HG02623 (cell line): Measurements from ENCODE around the gene FOXF2.
"Not testable (repeated sequence)": the region's sequence is repeated elsewhere in the genome, so short reads cannot be mapped to it uniquely, and the experiment has no call there.

Source experiments
- ATAC-seq: cut with Tn5 transposase; IDR thresholded peaks from one replicate; pipeline ENCODE4 v1.9.1; 2021; ENCODE audit warnings: moderate library complexity; ENCODE audit not compliant: unreplicated experiment

The FOXF2 gene

GRCh38 chr6:1389369-1390132 lies at the start of gene FOXF2:
TSS of gene FOXF2 (plus strand) at chr6:1389576. CDS start at chr6:1389948, 372 bp downstream.
- no peak for ATAC-seq

- ATAC-seq, result no peak
These were observed 43.3 kb upstream of the FOXF2 start for GRCh38 chr6:1346101-1346500.

- no peak for ATAC-seq
These were observed 42.8 kb upstream of the FOXF2 start for GRCh38 chr6:1346558-1347091.

- ATAC-seq, result no peak
These were observed 42.2 kb upstream of the FOXF2 start for GRCh38 chr6:1347161-1347560.

GRCh38 chr6:1348675-1349074 lies 40.7 kb upstream of the FOXF2 start:
- no peak for ATAC-seq

- ATAC-seq, result no peak
These were observed 39.7 kb upstream of the FOXF2 start for GRCh38 chr6:1349655-1350054.

- no peak for ATAC-seq
These were observed 37.9 kb upstream of the FOXF2 start for GRCh38 chr6:1351381-1352008.

- ATAC-seq, result not testable (repeated sequence)
These were observed 34.3 kb upstream of the FOXF2 start for GRCh38 chr6:1355068-1355467.

- ATAC-seq, result not testable (repeated sequence)
These were observed 27.7 kb upstream of the FOXF2 start for GRCh38 chr6:1361717-1362116.

GRCh38 chr6:1362643-1363042 lies 26.7 kb upstream of the FOXF2 start:
- no peak for ATAC-seq

GRCh38 chr6:1363298-1363697 lies 26.1 kb upstream of the FOXF2 start:
- ATAC-seq, result no peak

- ATAC-seq, result no peak
These were observed 25.4 kb upstream of the FOXF2 start for GRCh38 chr6:1363729-1364572.

- no peak for ATAC-seq
These were observed 24.6 kb upstream of the FOXF2 start for GRCh38 chr6:1364791-1365190.

GRCh38 chr6:1365686-1366085 lies 23.7 kb upstream of the FOXF2 start:
- ATAC-seq, result no peak

- ATAC-seq, result no peak
These were observed 21.6 kb upstream of the FOXF2 start for GRCh38 chr6:1367771-1368170.

- no peak for ATAC-seq
These were observed 20.4 kb upstream of the FOXF2 start for GRCh38 chr6:1368940-1369339.

- ATAC-seq, result not testable (repeated sequence)
These were observed 19.7 kb upstream of the FOXF2 start for GRCh38 chr6:1369695-1370094.

- ATAC-seq, result no peak
These were observed 17.4 kb upstream of the FOXF2 start for GRCh38 chr6:1371933-1372332.

- no peak for ATAC-seq
These were observed 16.7 kb upstream of the FOXF2 start for GRCh38 chr6:1372690-1373089.

GRCh38 chr6:1376653-1377052 lies 12.7 kb upstream of the FOXF2 start:
- ATAC-seq, result no peak

- ATAC-seq, result no peak
These were observed 11.8 kb upstream of the FOXF2 start for GRCh38 chr6:1377526-1377925.
